Prostate gland (tissue), 2 donors: Measurements from ENCODE around the gene TMEM119. TPM values are rescaled to one million over a fixed set of nuclear protein-coding genes. Genes with fewer than 3 reads are reported as not detected.
"Not testable (repeated sequence)": the region's sequence is repeated elsewhere in the genome, so short reads cannot be mapped to it uniquely, and the experiment has no call there.

Experiments used
- DNase-seq: peaks from one replicate; pipeline ENCODE4 v3.0.0-alpha.2; 2019; ENCODE audit warnings: low spot score
- H3K27ac ChIP-seq, 2 donors: fragments of 200-600 bp; sonication (generic); 2 replicates each; pipeline ENCODE4 v1.5.1; 2017 to 2019
- H3K27me3 ChIP-seq: fragments of 200-600 bp; sonication (generic); replicated peaks from 2 replicates; pipeline ENCODE4 v1.5.1; 2019; ENCODE audit not compliant: insufficient read depth
- H3K36me3 ChIP-seq, 2 donors: fragments of 200-600 bp; sonication (generic); 1 replicate in 1 of 2; 2 replicates in 1 of 2; pipeline versions ENCODE4 v1.5.1 to v1.8.1; 2017 to 2019
- H3K4me1 ChIP-seq: fragments of 200-600 bp; sonication (generic); replicated peaks from 2 replicates; pipeline ENCODE4 v1.5.1; 2019
- H3K4me3 ChIP-seq, 2 donors: fragments of 200-600 bp; sonication (generic); 2 replicates each; pipeline ENCODE4 v1.5.1; 2017 to 2019
- H3K9me3 ChIP-seq: fragments of 200-600 bp; sonication (generic); 2 replicates; pipeline ENCODE4 v1.5.1; 2017
- CTCF ChIP-seq, 4 experiments: fragments of 200-600 bp in 2 of 4; fragments of 450-650 bp in 2 of 4; sonication (generic) in 2 of 4; IDR thresholded peaks; 1 replicate in 3 of 4; 2 replicates in 1 of 4; pipeline ENCODE4 v1.5.1; 2016 to 2019; ENCODE audit warnings: antibody characterized with exemption in 4 of 4, mild to moderate bottlenecking in 2 of 4, moderate library complexity in 2 of 4
- POLR2A ChIP-seq: fragments of 450-650 bp; IDR thresholded peaks from one replicate; pipeline ENCODE4 v1.6.1; 2016; ENCODE audit warnings: antibody characterized with exemption, mild to moderate bottlenecking
- POLR2AphosphoS5 ChIP-seq: sonication (generic); formaldehyde crosslinking; IDR thresholded peaks from one replicate; pipeline ENCODE4 v1.6.1; 2017; ENCODE audit warnings: antibody characterized with exemption
- WGBS: methylation state at CpG from one replicate; pipeline ENCODE4 v1.1.5; 2018; 5-methylcytosine and 5-hydroxymethylcytosine counted together
- intact Hi-C: fragments of 100-400 bp; cut with DNase I; formaldehyde crosslinking; loops from one replicate; pipeline ENCODE4 v1.14.2; 2022
- total RNA-seq, 2 donors: library from RNA; depleted of rRNA; stranded (reverse); fragments of >200 nt; gene quantifications; one replicate each; pipeline ENCODE4 v1.1.0, GENCODE V29; 2016

Gene TMEM119
- total RNA-seq, 2 donors from 2014 or later = 1.7 to 19.1 TPM

GRCh38 chr12:108633081-108633533, 35.2 kb upstream of the TMEM119 start:
- peak overlapping the region in 1 of 2 donors; percentile 12 for H3K4me3 ChIP-seq
- H3K36me3 ChIP-seq = no peaks in the 10 kb centered on the region
- H3K4me1 ChIP-seq = no peaks in the 10 kb centered on the region
- H3K27ac ChIP-seq = no peak overlapping the region
- intact Hi-C loops = no loop called here
- no peak for TF ChIP-seq POLR2AphosphoS5
- TF ChIP-seq CTCF (IDR thresholded peaks at IDR 0.05) = no peak
- TF ChIP-seq POLR2A = no peak
- no peaks in the 10 kb centered on the region for H3K9me3 ChIP-seq
- no peaks in the 10 kb centered on the region for H3K27me3 ChIP-seq
- DNase-seq = no peak
- 90% methylated on average over 7 of the region's 7 CpGs for WGBS

- H3K4me1 ChIP-seq, DNase-seq, H3K9me3 ChIP-seq, H3K36me3 ChIP-seq, H3K27ac ChIP-seq, intact Hi-C loops, H3K27me3 ChIP-seq, H3K4me3 ChIP-seq: not testable (repeated sequence)
- WGBS = 85% methylated on average over 4 of the region's 4 CpGs
Measured at GRCh38 chr12:108631261-108631660, 33.4 kb upstream of the TMEM119 start.

- Histone ChIP-seq H3K36me3 (no peaks in the 10 kb centered on the region), H3K27me3 (no peaks in the 10 kb centered on the region), H3K27ac (no peak overlapping the region), H3K9me3 (no peaks in the 10 kb centered on the region), H3K4me3 (no peak overlapping the region), H3K4me1 (peaks cover under 1% of the 10 kb centered on the region)
- no peak for DNase-seq
- intact Hi-C loops = no loop called here
- WGBS = 65% methylated on average over 9 of the region's 9 CpGs
- no peak for TF ChIP-seq POLR2A
- TF ChIP-seq CTCF (IDR thresholded peaks at IDR 0.05) = no peak
- TF ChIP-seq POLR2AphosphoS5 = no peak
Measured at GRCh38 chr12:108630481-108631207, 32.8 kb upstream of the TMEM119 start.

GRCh38 chr12:108629824-108630476, 32.1 kb upstream of the TMEM119 start:
- WGBS = 67% methylated on average over 17 of the region's 17 CpGs
- Histone ChIP-seq H3K27ac (no peak overlapping the region), H3K27me3 (no peaks in the 10 kb centered on the region), H3K9me3 (no peaks in the 10 kb centered on the region), H3K4me1 (peaks cover 3% of the 10 kb centered on the region), H3K4me3 (no peak overlapping the region), H3K36me3 (no peaks in the 10 kb centered on the region)
- intact Hi-C loops = no loop called here
- DNase-seq = no peak
- no peak for TF ChIP-seq CTCF (IDR thresholded peaks at IDR 0.05)
- TF ChIP-seq POLR2AphosphoS5 = no peak
- TF ChIP-seq POLR2A = no peak

- Histone ChIP-seq H3K36me3 (no peaks in the 10 kb centered on the region), H3K4me3 (no peak overlapping the region), H3K9me3 (no peaks in the 10 kb centered on the region), H3K4me1 (peaks cover 3% of the 10 kb centered on the region), H3K27me3 (no peaks in the 10 kb centered on the region), H3K27ac (no peak overlapping the region)
- intact Hi-C loops = no loop called here
- no peak for DNase-seq
- WGBS = 91% methylated on average over 5 of the region's 5 CpGs
- TF ChIP-seq POLR2AphosphoS5 (no peak), CTCF (IDR thresholded peaks at IDR 0.05) (no peak), POLR2A (no peak)
Measured at GRCh38 chr12:108629151-108629550, 31.3 kb upstream of the TMEM119 start.
